Urinary bladder (tissue), 4 donors: ENCODE measurements around the gene FHIT. TPM values are rescaled to one million over a fixed set of nuclear protein-coding genes. Genes with fewer than 3 reads are reported as not detected.

Source experiments
- DNase-seq: peaks from one replicate; pipeline ENCODE4 v3.0.0-alpha.2; 2015; ENCODE audit errors: extremely low spot score
- H3K27ac ChIP-seq: one replicate; pipeline ENCODE4 v1.5.1; 2013; ENCODE audit warnings: low read depth, mild to moderate bottlenecking, moderate library complexity
- H3K36me3 ChIP-seq: one replicate; pipeline ENCODE4 v1.6.1; 2013; ENCODE audit warnings: mild to moderate bottlenecking, moderate library complexity; ENCODE audit not compliant: insufficient read depth
- H3K4me1 ChIP-seq: one replicate; pipeline ENCODE4 v1.6.1; 2013; ENCODE audit warnings: mild to moderate bottlenecking, moderate library complexity; ENCODE audit not compliant: insufficient read depth
- H3K4me3 ChIP-seq: one replicate; pipeline ENCODE4 v1.5.1; 2013; ENCODE audit warnings: low read depth, low read length
- WGBS: extraction: QIAGEN DNeasy Blood & Tissue Kit; methylation state at CpG from one replicate; pipeline ENCODE4 v1.1.7; 2013; 5-methylcytosine and 5-hydroxymethylcytosine counted together
- polyA plus RNA-seq: library from polyadenylated mRNA; stranded (reverse); fragments of 200-250 nt; gene quantifications from one replicate; pipeline ENCODE4 v1.2.3, GENCODE V29; 2013
- total RNA-seq: library from RNA; depleted of rRNA; stranded (reverse); fragments of >200 nt; gene quantifications from one replicate; pipeline ENCODE4 v1.2.3, GENCODE V29; 2014
- donor health status: healthy with polysubstance abuse.
- donor health status: healthy.

The FHIT gene
- total and polyA plus RNA-seq, 2 donors, result 4.5 to 7.4 TPM

- no peak overlapping the region for H3K4me3 ChIP-seq
- no peaks in the 10 kb centered on the region for H3K4me1 ChIP-seq
- H3K27ac ChIP-seq, result no peak overlapping the region
- WGBS, result 0% methylated on average over 1 of the region's 1 CpG
- no peak for DNase-seq
- H3K36me3 ChIP-seq, result no peaks in the 10 kb centered on the region
Observed at GRCh38 chr3:60585918-60586317, 665.3 kb downstream of the FHIT start.

DNA sequence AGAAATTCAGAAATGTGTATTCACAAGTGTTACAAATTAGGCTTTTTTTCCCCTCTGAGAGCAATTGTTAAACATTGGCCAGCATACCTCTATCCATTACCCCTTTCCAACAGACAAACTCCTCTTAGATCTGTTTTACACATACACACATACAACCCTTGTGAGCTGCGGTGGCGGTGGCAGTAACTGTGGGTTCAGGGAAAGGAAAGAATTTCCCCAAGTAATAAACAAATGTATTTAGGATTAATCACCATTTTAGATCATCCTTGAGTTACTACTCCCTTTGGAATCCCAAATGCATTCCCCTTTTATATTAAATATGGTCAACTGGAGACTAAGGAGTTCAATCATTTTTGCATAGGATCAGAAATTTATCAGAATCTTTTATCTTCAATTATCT, 667.0 kb downstream of the FHIT start:
- Histone ChIP-seq H3K27ac (no peak overlapping the region), H3K4me3 (no peak overlapping the region), H3K36me3 (no peaks in the 10 kb centered on the region), H3K4me1 (no peaks in the 10 kb centered on the region)
- no peak for DNase-seq
- 100% methylated on average over 2 of the region's 2 CpGs for WGBS

GRCh38 chr3:60582288-60582687, 669.0 kb downstream of the FHIT start:
- WGBS, result 82% methylated on average over 3 of the region's 3 CpGs
- DNase-seq, result no peak
- Histone ChIP-seq H3K36me3 (no peaks in the 10 kb centered on the region), H3K4me3 (no peak overlapping the region), H3K4me1 (no peaks in the 10 kb centered on the region), H3K27ac (no peak overlapping the region)

GRCh38 chr3:60580809-60581208, 670.4 kb downstream of the FHIT start:
- DNase-seq, result no peak
- Histone ChIP-seq H3K27ac (no peak overlapping the region), H3K4me3 (no peak overlapping the region), H3K36me3 (no peaks in the 10 kb centered on the region), H3K4me1 (no peaks in the 10 kb centered on the region)
- WGBS, result 96% methylated on average over 5 of the region's 5 CpGs

DNA sequence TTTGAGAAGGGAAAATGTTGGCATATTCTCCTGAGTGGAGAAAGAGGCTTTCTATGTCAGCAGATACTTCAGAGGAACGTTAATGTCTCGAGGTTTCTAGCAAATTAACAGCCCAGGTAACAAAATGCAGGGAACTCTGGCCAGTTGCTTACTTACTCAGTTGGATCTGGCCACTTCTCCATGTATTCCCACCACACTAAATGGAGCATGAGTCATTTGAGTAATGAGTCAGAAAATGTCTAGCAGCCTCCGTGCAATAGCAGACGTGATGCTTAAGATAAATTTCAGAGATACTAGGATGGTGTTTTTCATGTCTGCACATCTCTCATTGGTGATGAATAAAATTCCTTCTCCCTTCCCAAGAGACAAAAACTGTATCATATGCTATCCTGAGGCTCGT, 671.5 kb downstream of the FHIT start:
- no peak for DNase-seq
- Histone ChIP-seq H3K4me1 (no peaks in the 10 kb centered on the region), H3K4me3 (no peak overlapping the region), H3K27ac (no peak overlapping the region), H3K36me3 (no peaks in the 10 kb centered on the region)
- 49% methylated on average over 5 of the region's 5 CpGs for WGBS

GRCh38 chr3:60578936-60579335, 672.3 kb downstream of the FHIT start:
- no peaks in the 10 kb centered on the region for H3K4me1 ChIP-seq
- H3K36me3 ChIP-seq, result no peaks in the 10 kb centered on the region
- 100% methylated on average over 1 of the region's 1 CpG for WGBS
- H3K4me3 ChIP-seq, result no peak overlapping the region
- DNase-seq, result no peak
- H3K27ac ChIP-seq, result no peak overlapping the region

DNA sequence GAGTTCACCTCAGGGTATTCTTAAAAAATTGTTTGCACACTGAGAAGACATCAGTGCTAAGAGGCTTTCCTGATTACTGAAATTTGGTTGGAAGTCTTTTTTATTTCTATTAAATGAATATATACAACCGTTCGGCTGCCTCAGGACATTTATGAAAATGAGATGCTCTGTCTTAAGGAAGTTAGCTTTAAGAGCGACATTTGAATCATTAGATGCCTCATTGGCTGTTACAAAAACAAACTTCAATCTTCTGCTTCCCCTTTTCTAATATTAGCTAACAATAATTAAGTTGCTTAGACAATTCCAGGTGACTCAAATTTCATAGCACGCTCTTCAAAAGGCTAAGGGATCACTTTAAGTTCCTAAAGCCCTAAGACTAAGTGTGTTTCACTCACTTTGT, 673.7 kb downstream of the FHIT start:
- Histone ChIP-seq H3K36me3 (no peaks in the 10 kb centered on the region), H3K27ac (no peak overlapping the region), H3K4me1 (no peaks in the 10 kb centered on the region), H3K4me3 (no peak overlapping the region)
- DNase-seq, result no peak
- WGBS, result 96% methylated on average over 4 of the region's 4 CpGs

GRCh38 chr3:60575718-60576272, 675.5 kb downstream of the FHIT start:
- H3K27ac ChIP-seq, result no peak overlapping the region
- no peaks in the 10 kb centered on the region for H3K36me3 ChIP-seq
- no peaks in the 10 kb centered on the region for H3K4me1 ChIP-seq
- no peak overlapping the region for H3K4me3 ChIP-seq
- WGBS, result 81% methylated on average over 8 of the region's 8 CpGs
- no peak for DNase-seq

- Histone ChIP-seq H3K4me1 (no peaks in the 10 kb centered on the region), H3K36me3 (peaks cover 2% of the 10 kb centered on the region), H3K4me3 (no peak overlapping the region), H3K27ac (no peak overlapping the region)
- WGBS, result 67% methylated on average over 10 of the region's 10 CpGs
- no peak for DNase-seq
Observed at GRCh38 chr3:60574046-60574769, 677.0 kb downstream of the FHIT start.

- no peak for DNase-seq
- Histone ChIP-seq H3K36me3 (peaks cover 2% of the 10 kb centered on the region), H3K4me3 (no peak overlapping the region), H3K4me1 (no peaks in the 10 kb centered on the region), H3K27ac (no peak overlapping the region)
- 91% methylated on average over 9 of the region's 9 CpGs for WGBS
Observed at GRCh38 chr3:60573494-60573893, 677.8 kb downstream of the FHIT start.

DNA sequence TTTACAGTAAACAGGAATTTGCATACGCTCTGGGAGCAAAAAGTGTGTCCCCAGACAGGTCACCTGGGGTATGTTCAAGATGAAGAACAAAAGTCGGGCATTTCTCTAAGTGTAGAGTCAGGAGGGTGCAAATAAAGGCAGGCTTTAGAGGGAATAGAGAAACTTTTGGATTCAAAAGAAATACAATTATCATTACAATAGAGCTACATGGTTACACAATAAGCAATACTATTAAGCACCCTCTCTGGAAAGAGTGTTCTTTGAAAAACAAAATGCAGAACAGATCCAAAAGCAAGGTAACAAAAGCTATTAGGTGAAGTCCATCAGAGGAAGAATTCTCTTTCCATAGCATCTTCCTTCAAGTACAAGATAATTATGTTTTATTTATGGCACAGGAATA, 679.7 kb downstream of the FHIT start:
- Histone ChIP-seq H3K27ac (no peak overlapping the region), H3K4me1 (no peaks in the 10 kb centered on the region), H3K4me3 (no peak overlapping the region), H3K36me3 (peaks cover 2% of the 10 kb centered on the region)
- DNase-seq, result no peak
- WGBS, result 91% methylated on average over 2 of the region's 2 CpGs

DNA sequence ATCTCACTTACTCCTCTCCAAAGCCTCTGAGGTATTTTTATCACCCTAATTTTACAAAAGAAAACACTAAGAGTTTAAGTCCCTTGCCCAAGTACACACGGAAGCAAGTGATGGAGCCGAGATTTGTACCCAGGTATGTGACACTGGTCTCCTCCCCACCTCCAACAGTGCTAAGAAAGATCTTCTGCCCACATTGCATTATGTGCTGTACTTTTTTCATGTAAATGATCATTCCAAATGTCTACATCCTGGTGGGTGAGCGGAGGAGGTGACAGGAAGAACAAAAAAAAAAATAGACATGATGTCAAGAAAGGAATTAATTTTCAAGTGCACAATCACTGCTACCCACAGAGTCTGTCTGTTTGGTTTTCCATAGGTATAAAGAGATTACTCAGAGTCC, 694.1 kb downstream of the FHIT start:
- H3K4me3 ChIP-seq, result no peak overlapping the region
- DNase-seq, result no peak
- no peak overlapping the region for H3K27ac ChIP-seq
- WGBS, result 93% methylated on average over 3 of the region's 3 CpGs
- H3K4me1 ChIP-seq, result no peaks in the 10 kb centered on the region
- no peaks in the 10 kb centered on the region for H3K36me3 ChIP-seq

GRCh38 chr3:60555686-60556354, 695.4 kb downstream of the FHIT start:
- Histone ChIP-seq H3K27ac (no peak overlapping the region), H3K4me3 (no peak overlapping the region), H3K4me1 (no peaks in the 10 kb centered on the region), H3K36me3 (no peaks in the 10 kb centered on the region)
- DNase-seq, result no peak
- 78% methylated on average over 4 of the region's 4 CpGs for WGBS

DNA sequence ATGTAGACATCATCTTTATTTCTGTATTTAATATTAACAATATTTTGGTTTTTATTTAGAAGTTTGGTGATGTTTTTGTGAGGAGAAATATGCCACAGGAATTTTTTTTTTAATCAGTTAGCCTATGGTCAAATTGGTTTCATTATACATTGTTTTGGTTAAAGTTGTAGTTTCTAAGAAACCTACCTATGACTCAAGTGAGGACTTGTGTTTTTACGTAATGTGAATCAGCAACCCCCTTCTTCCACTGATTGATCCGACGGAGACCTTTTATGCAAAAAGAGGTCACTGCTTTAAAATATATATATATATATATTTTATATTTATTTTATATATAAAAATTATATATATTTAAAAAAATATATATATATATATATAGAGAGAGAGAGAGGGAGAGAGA, 698.1 kb downstream of the FHIT start:
- Histone ChIP-seq H3K4me3 (no peak overlapping the region), H3K27ac (no peak overlapping the region), H3K36me3 (no peaks in the 10 kb centered on the region), H3K4me1 (no peaks in the 10 kb centered on the region)
- DNase-seq, result no peak
- WGBS, result 98% methylated on average over 3 of the region's 3 CpGs
